Activated T-cell treated with anti-CD3 and anti-CD28 coated beads, Interleukin-2, amount 50 U/mL, for 24 hours (primary cell): ENCODE data around the gene POT1.

Experiments
- DNase-seq: peaks from one replicate; pipeline ENCODE4 v3.0.0-alpha.2; 2020
- H3K27ac Mint-ChIP-seq: 2 replicates; pipeline ENCODE4 v1.8.0; 2020; ENCODE audit warnings: mild to moderate bottlenecking, mixed read lengths
- H3K27me3 Mint-ChIP-seq: 2 replicates; pipeline ENCODE4 v1.8.0; 2020; ENCODE audit warnings: mixed read lengths
- H3K36me3 Mint-ChIP-seq: 2 replicates; pipeline ENCODE4 v1.8.0; 2020; ENCODE audit warnings: low read depth, mixed read lengths
- H3K4me1 Mint-ChIP-seq: 2 replicates; pipeline ENCODE4 v1.8.0; 2020; ENCODE audit warnings: low read depth, mixed read lengths
- H3K4me3 Mint-ChIP-seq: 2 replicates; pipeline ENCODE4 v1.8.0; 2020; ENCODE audit warnings: mild to moderate bottlenecking, moderate library complexity, mixed read lengths
- H3K9me3 Mint-ChIP-seq: 2 replicates; pipeline ENCODE4 v1.8.0; 2020; ENCODE audit warnings: mixed read lengths

Gene POT1

GRCh38 chr7:124781418-124781817 is 148.2 kb downstream of the POT1 start:
- Mint-ChIP-seq H3K9me3 (no peaks in the 10 kb centered on the region), H3K27me3 (peaks cover 25% of the 10 kb centered on the region), H3K4me3 (no peak overlapping the region), H3K36me3 (no peaks in the 10 kb centered on the region), H3K4me1 (no peaks in the 10 kb centered on the region), H3K27ac (no peak overlapping the region)
- no peak for DNase-seq

DNA sequence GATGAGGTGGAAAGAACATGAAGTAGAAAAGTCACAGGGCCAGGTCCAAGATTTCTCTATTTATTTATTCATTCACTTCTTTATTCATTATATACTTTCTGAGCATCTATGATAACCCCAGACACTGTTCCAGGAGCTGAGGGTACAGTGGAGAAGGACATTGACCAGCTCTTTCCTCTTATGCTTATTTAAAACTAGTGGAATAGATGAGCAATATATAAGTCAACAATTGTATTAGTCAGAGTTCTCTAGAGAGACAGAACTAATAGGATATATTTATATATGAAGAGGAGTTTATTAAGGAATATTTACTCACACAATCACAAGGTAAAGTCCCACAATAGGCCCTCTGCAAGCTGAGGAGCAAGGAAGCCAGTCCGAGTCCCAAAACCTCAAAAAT is 149.0 kb downstream of the POT1 start:
- Mint-ChIP-seq H3K27me3 (peaks cover 17% of the 10 kb centered on the region), H3K4me1 (no peaks in the 10 kb centered on the region), H3K4me3 (no peak overlapping the region), H3K9me3 (no peaks in the 10 kb centered on the region), H3K27ac (no peak overlapping the region), H3K36me3 (no peaks in the 10 kb centered on the region)
- DNase-seq, result no peak

DNA sequence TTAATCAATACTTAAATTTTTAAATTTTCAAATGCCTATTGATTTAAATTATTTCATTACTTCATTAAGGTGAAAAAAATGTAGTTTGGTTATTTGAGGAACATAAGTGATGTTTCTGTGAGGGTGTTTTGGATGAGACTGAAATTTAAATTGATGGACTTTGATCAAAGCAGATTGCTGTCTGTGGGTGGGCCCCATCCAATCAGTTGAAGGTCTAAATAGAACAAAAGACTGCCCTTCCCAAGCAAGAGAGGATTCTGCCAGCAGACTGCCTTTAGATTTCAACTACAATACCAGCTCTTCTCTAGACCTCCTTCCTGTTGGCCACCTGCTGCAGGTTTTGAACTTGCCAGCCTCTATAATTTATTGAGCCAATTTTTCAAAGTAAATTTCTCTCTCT is 149.6 kb downstream of the POT1 start:
- Mint-ChIP-seq H3K27me3 (peaks cover 15% of the 10 kb centered on the region), H3K4me3 (no peak overlapping the region), H3K9me3 (no peaks in the 10 kb centered on the region), H3K27ac (no peak overlapping the region), H3K36me3 (no peaks in the 10 kb centered on the region), H3K4me1 (no peaks in the 10 kb centered on the region)
- DNase-seq, result no peak

- no peak overlapping the region for H3K27ac Mint-ChIP-seq
- H3K4me1 Mint-ChIP-seq, result no peaks in the 10 kb centered on the region
These were observed 150.0 kb downstream of the POT1 start for GRCh38 chr7:124779620-124780019.

GRCh38 chr7:124779194-124779593 is 150.4 kb downstream of the POT1 start:
- peaks cover 20% of the 10 kb centered on the region for H3K27me3 Mint-ChIP-seq

More at GRCh38 chr7:124779620-124780019, 150.0 kb downstream of the POT1 start:
- no peak for DNase-seq
- Mint-ChIP-seq H3K27me3 (peaks cover 16% of the 10 kb centered on the region), H3K36me3 (no peaks in the 10 kb centered on the region), H3K4me3 (no peak overlapping the region), H3K9me3 (no peaks in the 10 kb centered on the region)

GRCh38 chr7:124777268-124777667 is 152.4 kb downstream of the POT1 start:
- Mint-ChIP-seq H3K27me3 (peaks cover 36% of the 10 kb centered on the region), H3K4me1 (no peaks in the 10 kb centered on the region), H3K9me3 (no peaks in the 10 kb centered on the region), H3K4me3 (no peak overlapping the region), H3K36me3 (no peaks in the 10 kb centered on the region), H3K27ac (no peak overlapping the region)
- DNase-seq, result no peak

More at GRCh38 chr7:124779194-124779593, 150.4 kb downstream of the POT1 start:
- Mint-ChIP-seq H3K4me3 (no peak overlapping the region), H3K9me3 (no peaks in the 10 kb centered on the region), H3K36me3 (no peaks in the 10 kb centered on the region), H3K4me1 (no peaks in the 10 kb centered on the region), H3K27ac (no peak overlapping the region)
- DNase-seq, result no peak

DNA sequence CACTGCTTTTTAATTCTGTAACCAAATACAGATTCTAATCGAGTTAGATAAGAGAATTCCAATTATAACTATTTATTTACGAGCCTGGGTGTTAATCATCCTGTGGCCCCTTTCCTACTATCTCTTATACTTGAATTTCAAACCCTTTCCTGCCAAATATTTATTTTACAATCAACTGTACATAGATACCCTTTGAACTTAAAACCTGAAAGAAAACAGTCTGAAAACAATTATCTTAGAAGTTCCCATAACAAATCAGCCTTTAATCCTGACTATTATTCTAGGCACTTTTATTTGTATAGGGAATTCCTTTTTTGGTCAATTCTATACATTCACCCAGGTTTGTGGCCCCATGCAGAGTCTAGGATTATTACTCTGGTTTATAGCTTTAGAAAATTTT is 153.5 kb downstream of the POT1 start:
- H3K4me1 Mint-ChIP-seq, result no peaks in the 10 kb centered on the region
- H3K9me3 Mint-ChIP-seq, result no peaks in the 10 kb centered on the region
- no peaks in the 10 kb centered on the region for H3K36me3 Mint-ChIP-seq
- H3K4me3 Mint-ChIP-seq, result no peak overlapping the region
- H3K27me3 Mint-ChIP-seq, result peaks cover 46% of the 10 kb centered on the region
- DNase-seq, result no peak
- no peak overlapping the region for H3K27ac Mint-ChIP-seq

DNA sequence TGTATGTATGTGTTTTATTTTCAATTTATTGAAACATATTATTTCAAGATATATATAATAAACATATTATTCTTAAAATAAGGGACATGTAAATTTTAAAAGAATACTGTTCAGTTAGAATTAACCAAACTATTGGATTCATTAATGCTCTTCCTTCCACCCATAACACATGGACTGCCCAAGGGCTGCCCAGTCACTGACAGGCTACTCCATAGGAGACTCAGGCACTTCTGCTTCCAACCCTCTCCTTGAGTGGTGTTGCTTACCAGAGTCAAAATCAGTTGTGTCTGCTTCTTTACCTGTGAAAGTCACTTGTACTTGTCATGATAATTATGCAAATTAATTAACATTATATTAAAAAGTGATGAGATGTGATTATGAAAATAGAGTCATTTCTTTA is 154.2 kb downstream of the POT1 start:
- Mint-ChIP-seq H3K4me3 (no peak overlapping the region), H3K4me1 (no peaks in the 10 kb centered on the region), H3K36me3 (no peaks in the 10 kb centered on the region), H3K9me3 (no peaks in the 10 kb centered on the region), H3K27ac (no peak overlapping the region), H3K27me3 (peaks cover 53% of the 10 kb centered on the region)
- no peak for DNase-seq

DNA sequence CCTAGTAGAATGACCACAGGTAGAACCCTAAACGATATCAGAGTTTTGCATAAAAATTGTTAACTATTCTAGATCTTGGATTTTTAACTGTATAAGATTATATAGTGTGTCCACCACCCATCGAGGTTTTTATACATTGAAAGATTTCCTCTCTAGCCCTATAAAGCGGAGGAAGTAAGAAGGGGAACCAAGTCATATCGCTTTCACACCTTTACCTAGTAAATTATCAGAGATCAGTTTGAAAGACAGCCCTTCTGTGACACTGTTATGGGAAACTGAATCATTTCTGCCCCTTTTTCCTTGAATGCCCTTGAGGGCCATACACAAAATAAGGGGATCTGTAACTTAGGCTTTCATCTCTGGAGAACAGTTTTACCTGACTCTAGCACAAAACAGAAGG is 155.7 kb downstream of the POT1 start:
- H3K27me3 Mint-ChIP-seq, result peaks cover 53% of the 10 kb centered on the region
- no peak for DNase-seq
- no peaks in the 10 kb centered on the region for H3K36me3 Mint-ChIP-seq
- H3K9me3 Mint-ChIP-seq, result no peaks in the 10 kb centered on the region
- H3K27ac Mint-ChIP-seq, result no peak overlapping the region
- H3K4me3 Mint-ChIP-seq, result no peak overlapping the region
- no peaks in the 10 kb centered on the region for H3K4me1 Mint-ChIP-seq

GRCh38 chr7:124773339-124773738 is 156.3 kb downstream of the POT1 start:
- no peaks in the 10 kb centered on the region for H3K36me3 Mint-ChIP-seq
- H3K27me3 Mint-ChIP-seq, result peaks cover 52% of the 10 kb centered on the region
- no peaks in the 10 kb centered on the region for H3K9me3 Mint-ChIP-seq
- H3K4me1 Mint-ChIP-seq, result no peaks in the 10 kb centered on the region
- no peak for DNase-seq
- no peak overlapping the region for H3K27ac Mint-ChIP-seq
- no peak overlapping the region for H3K4me3 Mint-ChIP-seq
